SKM-1 (cell line): ENCODE data around the gene MDM1.

Experiments
- DNase-seq: peaks from one replicate; lab custom pipeline; 2025; ENCODE audit not compliant: unreplicated experiment; lab: John Stamatoyannopoulos, UW

Gene MDM1

GRCh38 chr12:68358532-68359485 is 26.6 kb upstream of the MDM1 start:
- no peak for DNase-seq

- DNase-seq, result no peak
Observed at GRCh38 chr12:68356986-68357385, 24.8 kb upstream of the MDM1 start.

- DNase-seq, result no peak
Observed at GRCh38 chr12:68356060-68356695, 24.0 kb upstream of the MDM1 start.

GRCh38 chr12:68354977-68355541 is 22.9 kb upstream of the MDM1 start:
- no peak for DNase-seq

GRCh38 chr12:68352067-68352466 is 19.9 kb upstream of the MDM1 start:
- DNase-seq, result no peak

GRCh38 chr12:68350753-68351152 is 18.6 kb upstream of the MDM1 start:
- no peak for DNase-seq

- DNase-seq, result no peak
Observed at GRCh38 chr12:68349921-68350606, 17.9 kb upstream of the MDM1 start.

GRCh38 chr12:68349220-68349621 is 17.1 kb upstream of the MDM1 start:
- DNase-seq, result no peak

- DNase-seq, result no peak
Observed at GRCh38 chr12:68348419-68348818, 16.3 kb upstream of the MDM1 start.

- no peak for DNase-seq
Observed at GRCh38 chr12:68345763-68346162, 13.6 kb upstream of the MDM1 start.

GRCh38 chr12:68344126-68344525 is 12.0 kb upstream of the MDM1 start:
- DNase-seq, result no peak

GRCh38 chr12:68342966-68343365 is 10.8 kb upstream of the MDM1 start:
- DNase-seq, result no peak

GRCh38 chr12:68341822-68342221 is 9.7 kb upstream of the MDM1 start:
- no peak for DNase-seq

- no peak for DNase-seq
Observed at GRCh38 chr12:68340404-68341270, 8.5 kb upstream of the MDM1 start.

GRCh38 chr12:68336889-68337303 is 4.7 kb upstream of the MDM1 start:
- DNase-seq, result no peak

GRCh38 chr12:68335462-68335861 is 3.3 kb upstream of the MDM1 start:
- no peak for DNase-seq

- no peak for DNase-seq
Observed at GRCh38 chr12:68334132-68334531, 2.0 kb upstream of the MDM1 start.

- DNase-seq, result no peak
Observed at GRCh38 chr12:68332728-68333630, 817 bp upstream of the MDM1 start.

- DNase-seq, result no peak
Observed at GRCh38 chr12:68331500-68331868, 678 bp downstream of the MDM1 start.

- no peak for DNase-seq
Observed at GRCh38 chr12:68327896-68328295, 4.3 kb downstream of the MDM1 start.
